Measurements from ENCODE around the gene ARID5B.

ARID5B gene

GRCh38 chr10:61882621-61883370 is 18.7 kb upstream of the ARID5B start:
- DNase-seq, result peak in 1 of 51 donors; percentile 5

GRCh38 chr10:61883371-61884025 is 18.0 kb upstream of the ARID5B start:
- DNase-seq, result no peak

GRCh38 chr10:61887772-61888171 is 13.7 kb upstream of the ARID5B start:
- no peak for DNase-seq

- no peak for DNase-seq
These were observed 12.8 kb upstream of the ARID5B start for GRCh38 chr10:61888744-61889143.

- DNase-seq, result no peak
These were observed 11.1 kb upstream of the ARID5B start for GRCh38 chr10:61890430-61890829.

- DNase-seq, result no peak
These were observed 10.6 kb upstream of the ARID5B start for GRCh38 chr10:61890881-61891409.

GRCh38 chr10:61891906-61892585 is 9.5 kb upstream of the ARID5B start:
- DNase-seq, result no peak

- DNase-seq, result no peak
These were observed 8.5 kb upstream of the ARID5B start for GRCh38 chr10:61892961-61893360.

- DNase-seq, result peak in 1 of 51 donors; percentile 15
These were observed 7.4 kb upstream of the ARID5B start for GRCh38 chr10:61894133-61894532.

- DNase-seq, result no peak
These were observed 5.5 kb upstream of the ARID5B start for GRCh38 chr10:61895898-61896600.

- DNase-seq, result peak in 43 of 51 donors; percentile 8 to 78 (median 33)
These were observed 4.4 kb upstream of the ARID5B start for GRCh38 chr10:61896854-61897661.

- peak in 23 of 51 donors; percentile 7 to 78 (median 39) for DNase-seq
These were observed 3.6 kb upstream of the ARID5B start for GRCh38 chr10:61897671-61898434.

- DNase-seq, result no peak
These were observed 3.1 kb upstream of the ARID5B start for GRCh38 chr10:61898435-61898778.

GRCh38 chr10:61899069-61899531 is 2.4 kb upstream of the ARID5B start:
- DNase-seq, result no peak

GRCh38 chr10:61899663-61899996 is 1.9 kb upstream of the ARID5B start:
- DNase-seq, result no peak

GRCh38 chr10:61899997-61900828 is 1.3 kb upstream of the ARID5B start:
- DNase-seq, result peak in 35 of 51 donors; percentile 1 to 78 (median 22)

GRCh38 chr10:61901829-61902444 is 438 bp downstream of the ARID5B start:
- DNase-seq, result peak in 8 of 51 donors; percentile 2 to 81 (median 43)

GRCh38 chr10:61902445-61903220 is 1.1 kb downstream of the ARID5B start:
- DNase-seq, result peak in 33 of 51 donors; percentile 1 to 83 (median 42)

Measured in hypothalamus (tissue), 51 donors.